ENCODE data around the gene CHN2.

DNA sequence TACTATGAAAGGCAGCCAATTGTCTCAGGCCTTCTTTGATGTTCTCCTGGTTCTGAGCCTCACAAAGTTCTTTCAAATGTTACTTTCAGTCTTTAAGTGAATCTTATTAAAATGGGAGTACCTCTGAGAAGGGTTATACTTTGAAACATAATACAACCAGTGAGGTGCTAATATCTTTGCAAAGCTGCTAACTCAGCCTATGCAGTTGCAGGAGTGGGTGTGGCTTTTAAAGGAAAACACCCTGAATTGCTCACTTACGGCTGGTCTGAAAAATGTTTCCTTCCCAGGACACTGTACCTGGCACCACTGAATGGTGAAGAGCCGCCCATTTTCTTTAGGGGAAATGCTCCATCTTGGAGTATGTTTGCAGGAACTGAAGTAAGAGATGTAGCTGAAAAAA lies 130.9 kb downstream of the CHN2 start:
- TF ChIP-seq, protein P1, sequence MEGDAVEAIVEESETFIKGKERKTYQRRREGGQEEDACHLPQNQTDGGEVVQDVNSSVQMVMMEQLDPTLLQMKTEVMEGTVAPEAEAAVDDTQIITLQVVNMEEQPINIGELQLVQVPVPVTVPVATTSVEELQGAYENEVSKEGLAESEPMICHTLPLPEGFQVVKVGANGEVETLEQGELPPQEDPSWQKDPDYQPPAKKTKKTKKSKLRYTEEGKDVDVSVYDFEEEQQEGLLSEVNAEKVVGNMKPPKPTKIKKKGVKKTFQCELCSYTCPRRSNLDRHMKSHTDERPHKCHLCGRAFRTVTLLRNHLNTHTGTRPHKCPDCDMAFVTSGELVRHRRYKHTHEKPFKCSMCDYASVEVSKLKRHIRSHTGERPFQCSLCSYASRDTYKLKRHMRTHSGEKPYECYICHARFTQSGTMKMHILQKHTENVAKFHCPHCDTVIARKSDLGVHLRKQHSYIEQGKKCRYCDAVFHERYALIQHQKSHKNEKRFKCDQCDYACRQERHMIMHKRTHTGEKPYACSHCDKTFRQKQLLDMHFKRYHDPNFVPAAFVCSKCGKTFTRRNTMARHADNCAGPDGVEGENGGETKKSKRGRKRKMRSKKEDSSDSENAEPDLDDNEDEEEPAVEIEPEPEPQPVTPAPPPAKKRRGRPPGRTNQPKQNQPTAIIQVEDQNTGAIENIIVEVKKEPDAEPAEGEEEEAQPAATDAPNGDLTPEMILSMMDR (conservative IDR thresholded peaks at IDR 0.05; ENCODE audit: low read depth, low read length): no peak
- no peak for TF ChIP-seq EZH2 (IDR thresholded peaks at IDR 0.05; ENCODE audit: borderline replicate concordance, low read depth, low read length, poor library complexity, severe bottlenecking)

Measured in A673 (cell line).